Measurements from ENCODE around the gene USP8.

DNA sequence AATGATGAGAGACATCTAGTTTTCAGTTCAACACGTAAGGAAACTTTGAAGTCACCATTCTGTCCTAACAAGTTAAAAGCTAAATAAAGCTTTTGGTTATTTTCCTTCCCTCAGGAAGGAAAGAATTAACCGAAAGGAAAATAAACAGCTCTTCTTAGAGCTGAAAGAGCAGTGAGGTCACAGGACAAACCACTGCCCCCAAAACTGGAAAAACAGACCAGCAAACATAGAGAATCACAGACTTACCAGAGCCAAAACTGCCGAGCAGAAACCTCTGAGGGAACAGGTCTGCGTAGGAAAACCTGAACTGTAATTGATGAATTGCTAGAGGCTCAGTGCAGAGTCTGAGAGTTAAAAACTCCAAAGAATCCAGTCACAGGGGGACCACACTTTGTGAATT lies 107.6 kb downstream of the USP8 start:
- TF ChIP-seq, protein P1, sequence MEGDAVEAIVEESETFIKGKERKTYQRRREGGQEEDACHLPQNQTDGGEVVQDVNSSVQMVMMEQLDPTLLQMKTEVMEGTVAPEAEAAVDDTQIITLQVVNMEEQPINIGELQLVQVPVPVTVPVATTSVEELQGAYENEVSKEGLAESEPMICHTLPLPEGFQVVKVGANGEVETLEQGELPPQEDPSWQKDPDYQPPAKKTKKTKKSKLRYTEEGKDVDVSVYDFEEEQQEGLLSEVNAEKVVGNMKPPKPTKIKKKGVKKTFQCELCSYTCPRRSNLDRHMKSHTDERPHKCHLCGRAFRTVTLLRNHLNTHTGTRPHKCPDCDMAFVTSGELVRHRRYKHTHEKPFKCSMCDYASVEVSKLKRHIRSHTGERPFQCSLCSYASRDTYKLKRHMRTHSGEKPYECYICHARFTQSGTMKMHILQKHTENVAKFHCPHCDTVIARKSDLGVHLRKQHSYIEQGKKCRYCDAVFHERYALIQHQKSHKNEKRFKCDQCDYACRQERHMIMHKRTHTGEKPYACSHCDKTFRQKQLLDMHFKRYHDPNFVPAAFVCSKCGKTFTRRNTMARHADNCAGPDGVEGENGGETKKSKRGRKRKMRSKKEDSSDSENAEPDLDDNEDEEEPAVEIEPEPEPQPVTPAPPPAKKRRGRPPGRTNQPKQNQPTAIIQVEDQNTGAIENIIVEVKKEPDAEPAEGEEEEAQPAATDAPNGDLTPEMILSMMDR (conservative IDR thresholded peaks at IDR 0.05), result no peak
- no peak for TF ChIP-seq ZFX (IDR thresholded peaks at IDR 0.05)
